IPS-18c (cell line): ENCODE measurements around the gene BET1.

Experiments
- H3K4me3 ChIP-seq: 2 replicates; pipeline ENCODE4 v1.7.0; 2013; ENCODE audit warnings: low read depth, mild to moderate bottlenecking, low read length, moderate library complexity; ENCODE audit not compliant: insufficient read depth
- H3K9me3 ChIP-seq: one replicate; pipeline ENCODE4 v1.6.1; 2013; ENCODE audit warnings: mild to moderate bottlenecking, low read length, moderate library complexity; ENCODE audit not compliant: control insufficient read depth, insufficient read depth

BET1 gene

GRCh38 chr7:94004024-94004951 is at the start of gene BET1:
TSS of gene BET1 (minus strand) at chr7:94004355. CDS start at chr7:94004216, 139 bp downstream.
- Histone ChIP-seq H3K4me3 (peak within 1 kb of the TSS; percentile 94), H3K9me3 (no peaks in the 10 kb centered on the region)

- no peak overlapping the region for H3K4me3 ChIP-seq
- H3K9me3 ChIP-seq, result no peaks in the 10 kb centered on the region
Observed at GRCh38 chr7:94053532-94053931, 49.4 kb upstream of the BET1 start.

GRCh38 chr7:94052398-94053180 is 48.4 kb upstream of the BET1 start:
- no peak overlapping the region for H3K4me3 ChIP-seq
- no peaks in the 10 kb centered on the region for H3K9me3 ChIP-seq

- no peaks in the 10 kb centered on the region for H3K9me3 ChIP-seq
- H3K4me3 ChIP-seq, result no peak overlapping the region
Observed at GRCh38 chr7:94050046-94050445, 45.9 kb upstream of the BET1 start.

GRCh38 chr7:94049615-94050014 is 45.5 kb upstream of the BET1 start:
- no peak overlapping the region for H3K4me3 ChIP-seq
- no peaks in the 10 kb centered on the region for H3K9me3 ChIP-seq

GRCh38 chr7:94048755-94049154 is 44.6 kb upstream of the BET1 start:
- H3K9me3 ChIP-seq, result no peaks in the 10 kb centered on the region

GRCh38 chr7:94047956-94048355 is 43.8 kb upstream of the BET1 start:
- Histone ChIP-seq H3K4me3 (no peak overlapping the region), H3K9me3 (no peaks in the 10 kb centered on the region)

More at GRCh38 chr7:94048755-94049154, 44.6 kb upstream of the BET1 start:
- no peak overlapping the region for H3K4me3 ChIP-seq

- Histone ChIP-seq H3K4me3 (no peak overlapping the region), H3K9me3 (no peaks in the 10 kb centered on the region)
Observed at GRCh38 chr7:94045581-94045980, 41.4 kb upstream of the BET1 start.

GRCh38 chr7:94044806-94045205 is 40.7 kb upstream of the BET1 start:
- Histone ChIP-seq H3K4me3 (no peak overlapping the region), H3K9me3 (no peaks in the 10 kb centered on the region)

- Histone ChIP-seq H3K4me3 (no peak overlapping the region), H3K9me3 (no peaks in the 10 kb centered on the region)
Observed at GRCh38 chr7:94043299-94043698, 39.1 kb upstream of the BET1 start.

- Histone ChIP-seq H3K9me3 (no peaks in the 10 kb centered on the region), H3K4me3 (no peak overlapping the region)
Observed at GRCh38 chr7:94042381-94042780, 38.2 kb upstream of the BET1 start.

- no peak overlapping the region for H3K4me3 ChIP-seq
Observed at GRCh38 chr7:94041529-94041928, 37.4 kb upstream of the BET1 start.

GRCh38 chr7:94040254-94040653 is 36.1 kb upstream of the BET1 start:
- Histone ChIP-seq H3K9me3 (no peaks in the 10 kb centered on the region), H3K4me3 (no peak overlapping the region)

More at GRCh38 chr7:94041529-94041928, 37.4 kb upstream of the BET1 start:
- no peaks in the 10 kb centered on the region for H3K9me3 ChIP-seq

- Histone ChIP-seq H3K9me3 (no peaks in the 10 kb centered on the region), H3K4me3 (no peak overlapping the region)
Observed at GRCh38 chr7:94039368-94040035, 35.3 kb upstream of the BET1 start.

- H3K4me3 ChIP-seq, result no peak overlapping the region
- H3K9me3 ChIP-seq, result no peaks in the 10 kb centered on the region
Observed at GRCh38 chr7:94031865-94032264, 27.7 kb upstream of the BET1 start.

- no peaks in the 10 kb centered on the region for H3K9me3 ChIP-seq
- no peak overlapping the region for H3K4me3 ChIP-seq
Observed at GRCh38 chr7:94030634-94031033, 26.5 kb upstream of the BET1 start.

- no peaks in the 10 kb centered on the region for H3K9me3 ChIP-seq
Observed at GRCh38 chr7:94029976-94030375, 25.8 kb upstream of the BET1 start.

More at GRCh38 chr7:94029976-94030375, 25.8 kb upstream of the BET1 start:
- no peak overlapping the region for H3K4me3 ChIP-seq
